GM13976 (cell line): ENCODE measurements around the gene OR4D6.

ENCODE experiments used
- DNase-seq: peaks from one replicate; pipeline ENCODE4 v3.0.0; 2012; ENCODE audit warnings: low spot score
- CTCF ChIP-seq: IDR thresholded peaks from 2 replicates; pipeline ENCODE4 v1.5.1; 2012; ENCODE audit warnings: borderline replicate concordance, mild to moderate bottlenecking; ENCODE audit not compliant: insufficient read depth; ENCODE audit errors: extremely low read depth, missing control alignments, control extremely low read depth
- in situ Hi-C: fragments of 300-500 bp; cut with MboI; formaldehyde crosslinking; loops from one replicate; pipeline ENCODE4 v1.12.0; 2022; ENCODE audit warnings: low sequenced_read_pairs, mixed read lengths, inconsistent platforms; ENCODE audit not compliant: unreplicated experiment

Gene OR4D6

DNA sequence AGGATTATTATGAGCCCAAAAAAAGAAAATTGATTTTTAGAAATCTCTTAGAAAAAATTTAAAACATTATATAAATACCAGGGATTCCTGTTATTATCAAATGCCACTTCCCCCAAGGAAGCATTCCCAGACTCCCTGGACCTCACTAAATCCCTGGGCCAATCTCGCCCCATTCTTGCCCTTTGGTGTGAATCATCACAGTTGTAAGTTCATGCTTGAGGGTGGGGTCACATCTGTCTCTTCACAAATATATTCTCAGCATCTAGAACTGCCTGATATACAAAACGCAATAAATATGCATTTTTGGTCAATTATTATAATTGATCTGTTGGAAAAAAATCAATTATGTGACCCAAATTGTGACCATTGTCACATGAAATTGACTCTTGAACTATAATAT, 8.3 kb upstream of the OR4D6 start:
- TF ChIP-seq CTCF = no peak
- in situ Hi-C loops = loop anchor here (10.0 kb wide), 1 partner anchor 56 kb away; the partner anchor contains the start of gene OR4D11
- no peak for DNase-seq

GRCh38 chr11:59459916-59460315, 3.2 kb downstream of the OR4D6 start:
- DNase-seq = no peak
- in situ Hi-C loops = no loop called here
- TF ChIP-seq CTCF = no peak

DNA sequence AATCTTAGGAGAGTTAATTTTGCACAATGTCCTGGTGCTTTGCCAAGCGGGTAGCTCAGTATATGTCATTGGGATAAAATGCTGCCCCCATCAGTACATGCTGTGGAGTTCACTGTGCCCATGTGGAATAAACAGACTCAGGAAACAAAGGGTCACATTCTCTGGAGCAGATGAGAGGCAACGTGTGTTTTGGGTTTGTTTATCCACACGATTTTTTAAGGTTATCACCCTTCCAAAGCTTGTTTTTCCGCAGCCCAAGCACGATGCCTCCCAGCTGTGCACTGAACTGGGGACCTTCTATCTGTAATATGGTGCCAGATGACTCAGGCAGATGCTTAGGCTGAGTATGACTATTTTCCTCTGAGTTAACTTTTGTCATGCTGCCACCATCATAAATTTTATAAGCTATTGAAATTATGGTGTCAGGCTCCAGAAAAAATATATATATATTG, 6.5 kb downstream of the OR4D6 start:
- in situ Hi-C loops = no loop called here
- no peak for DNase-seq
- no peak for TF ChIP-seq CTCF

GRCh38 chr11:59473015-59473414, 16.3 kb downstream of the OR4D6 start, which contains the start of gene OR4D10:
OR4D10 (plus strand) TSS chr11:59473315; CDS start chr11:59477430, 4,115 bp downstream.
- no peak for TF ChIP-seq CTCF
- DNase-seq = no peak
- in situ Hi-C loops = no loop called here

DNA sequence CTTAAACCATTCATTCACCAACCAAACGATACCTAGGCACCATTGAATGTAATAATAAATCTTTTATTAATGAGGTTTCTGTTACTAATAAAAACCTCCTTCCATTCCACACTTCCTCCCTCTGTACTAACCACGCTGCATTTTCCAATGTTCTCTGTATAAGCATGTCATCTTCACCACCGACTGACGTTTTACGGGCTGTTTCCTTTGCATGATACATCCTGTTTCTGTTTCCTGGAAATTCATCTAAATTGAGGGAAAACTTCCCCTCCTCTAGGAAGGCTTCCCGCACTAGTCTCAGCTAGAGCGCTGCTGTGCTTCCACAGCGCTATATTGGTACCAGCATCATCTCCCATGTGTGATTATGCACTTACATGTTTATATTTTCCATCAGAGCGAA, 18.4 kb downstream of the OR4D6 start:
- in situ Hi-C loops = no loop called here
- no peak for DNase-seq
- TF ChIP-seq CTCF = no peak

GRCh38 chr11:59479906-59480305, 23.1 kb downstream of the OR4D6 start:
- DNase-seq = no peak
- no peak for TF ChIP-seq CTCF
- in situ Hi-C loops = no loop called here

- in situ Hi-C loops = no loop called here
- DNase-seq = no peak
- no peak for TF ChIP-seq CTCF
Observed at GRCh38 chr11:59480359-59480758, 23.6 kb downstream of the OR4D6 start.
